GM13976 (cell line): ENCODE measurements around the gene NALF2.

Experiments
- DNase-seq: peaks from one replicate; pipeline ENCODE4 v3.0.0; 2012; ENCODE audit warnings: low spot score
- CTCF ChIP-seq: IDR thresholded peaks from 2 replicates; pipeline ENCODE4 v1.5.1; 2012; ENCODE audit warnings: borderline replicate concordance, mild to moderate bottlenecking; ENCODE audit not compliant: insufficient read depth; ENCODE audit errors: extremely low read depth, missing control alignments, control extremely low read depth
- in situ Hi-C: fragments of 300-500 bp; cut with MboI; formaldehyde crosslinking; loops from one replicate; pipeline ENCODE4 v1.12.0; 2022; ENCODE audit warnings: low sequenced_read_pairs, mixed read lengths, inconsistent platforms; ENCODE audit not compliant: unreplicated experiment

Gene NALF2

GRCh38 chrX:69539437-69539836, 35.3 kb downstream of the NALF2 start:
- TF ChIP-seq CTCF: no peak
- in situ Hi-C loops: no loop called here
- DNase-seq: no peak

- DNase-seq: no peak
- TF ChIP-seq CTCF: no peak
- in situ Hi-C loops: no loop called here
Measured at GRCh38 chrX:69541956-69542355, 37.8 kb downstream of the NALF2 start.

- no peak for TF ChIP-seq CTCF
- DNase-seq: no peak
- in situ Hi-C loops: no loop called here
Measured at GRCh38 chrX:69543572-69543971, 39.4 kb downstream of the NALF2 start.

GRCh38 chrX:69546417-69546816, 42.3 kb downstream of the NALF2 start:
- DNase-seq: no peak
- in situ Hi-C loops: no loop called here
- TF ChIP-seq CTCF: no peak

- in situ Hi-C loops: no loop called here
- TF ChIP-seq CTCF: no peak
- no peak for DNase-seq
Measured at GRCh38 chrX:69546978-69547377, 42.9 kb downstream of the NALF2 start.

- DNase-seq: no peak
- in situ Hi-C loops: no loop called here
- TF ChIP-seq CTCF: no peak
Measured at GRCh38 chrX:69551421-69552009, 47.4 kb downstream of the NALF2 start.
